Measurements from ENCODE around the gene RNF5. TPM values are rescaled to one million over a fixed set of nuclear protein-coding genes. Genes with fewer than 3 reads are reported as not detected.
A peak's percentile ranks its signal among the peaks of the same experiment; 100 is the strongest.

RNF5 gene
- total and polyA plus RNA-seq, 10 of the 15 experiments (the other 5 are each of a cell fraction or from before 2014, with no cell fraction given), result 31.4 to 114 (median 62.8) TPM

DNA sequence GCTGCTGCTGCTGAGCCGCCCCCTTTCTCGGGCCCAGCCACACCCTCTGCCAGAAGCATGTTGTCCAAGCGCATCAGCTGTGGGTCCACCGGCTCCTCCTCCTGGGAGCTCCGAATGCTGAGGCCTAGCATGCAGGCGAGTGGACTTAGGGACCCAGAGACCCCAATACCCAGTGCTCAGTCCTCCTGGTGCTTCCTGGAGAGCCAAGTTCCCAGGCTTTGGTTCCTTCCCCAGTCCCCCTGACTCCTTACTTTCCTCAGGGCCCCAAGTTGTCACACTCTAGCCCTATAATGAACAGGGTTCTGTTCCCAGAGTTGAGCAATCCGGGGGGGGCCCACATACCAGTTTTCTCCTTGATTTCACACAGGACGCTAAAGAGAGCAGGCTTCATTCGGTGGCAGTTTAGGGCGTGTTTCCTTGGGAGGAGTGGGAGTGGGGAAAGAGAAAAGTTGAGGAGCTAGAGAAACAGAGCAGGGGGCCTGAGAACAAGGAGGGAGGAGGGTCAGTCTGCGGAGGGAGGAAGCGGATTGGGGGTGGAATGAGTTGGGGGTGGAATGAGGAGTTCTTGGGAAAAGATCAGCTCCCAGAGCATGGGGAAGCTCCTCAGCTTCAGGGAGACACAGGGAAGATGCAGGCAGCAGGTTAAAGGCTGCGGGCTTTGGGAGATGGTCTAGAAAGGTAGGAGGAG, 10.3 kb downstream of the RNF5 start:
- ATAC-seq (no peak), DNase-seq (ENCODE audit: low read depth, low spot score) (no peak), FAIRE-seq (no peak)
- ChIA-PET POLR2A (interaction anchor here (0.8 to 7.0 kb wide), 4 partner anchors 9 to 80 kb away, joined by 3 to 123 read pairs (median 37); partner anchors contain the start of genes AGPAT1, ATF6B, FKBPL and RNF5), SMC1A (ENCODE audit: uncharacterized antibody, unreplicated experiment) (interaction anchor here (0.6 to 1.6 kb wide), 3 partner anchors 7 to 1136 kb away, joined by 3 to 6 read pairs (median 3); no protein-coding TSS in a partner anchor), RAD21 (ENCODE audit: unreplicated experiment) (interaction anchor here (1.6 kb wide), 1 partner anchor 10 kb away, joined by 6 read pairs; no protein-coding TSS in a partner anchor), CTCF (interaction anchor here (0.9 kb wide), 1 partner anchor 271 kb away, joined by 5 read pairs; no protein-coding TSS in a partner anchor)
- peak overlapping the region; percentile 99 for H3K9ac ChIP-seq (ENCODE audit: control insufficient read depth, insufficient read depth, low read length)
- H3K4me3 ChIP-seq, result peak overlapping the region; percentile 90
- peak overlapping the region; percentile 100 for H3K27ac ChIP-seq (ENCODE audit: control insufficient read depth, insufficient read depth)
- peaks cover 4 to 6% of the 10 kb centered on the region in 2 experiments; a peak in 3 of 4 replicates for H3K36me3 ChIP-seq (ENCODE audit: control insufficient read depth in 2 of 2, insufficient read depth in 2 of 2, low read length in 1 of 2)
- H2AFZ ChIP-seq (ENCODE audit: control insufficient read depth, low read depth, low read length), result no peak overlapping the region
- TF ChIP-seq EGR1 (IDR thresholded peaks at IDR 0.05; ENCODE audit: borderline replicate concordance in 1 of 2, low read depth in 2 of 2, low read length in 2 of 2), result no peak
- TF ChIP-seq TAF1 (IDR thresholded peaks at IDR 0.05; ENCODE audit: borderline replicate concordance, low read depth, low read length), result no peak
- TF ChIP-seq SMAD5 (IDR thresholded peaks at IDR 0.05; ENCODE audit: low read depth), result no peak
- TF ChIP-seq, protein P1, sequence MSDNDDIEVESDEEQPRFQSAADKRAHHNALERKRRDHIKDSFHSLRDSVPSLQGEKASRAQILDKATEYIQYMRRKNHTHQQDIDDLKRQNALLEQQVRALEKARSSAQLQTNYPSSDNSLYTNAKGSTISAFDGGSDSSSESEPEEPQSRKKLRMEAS (IDR thresholded peaks at IDR 0.05; ENCODE audit: low read depth, low read length), result no peak
- TF ChIP-seq MTA3 (IDR thresholded peaks at IDR 0.05; ENCODE audit: borderline replicate concordance, low read length), result no peak
- TF ChIP-seq JUNB (IDR thresholded peaks at IDR 0.05), result no peak
- intact Hi-C loops (cut with micrococcal nuclease; ENCODE audit: unreplicated experiment), result no loop called here
- in situ Hi-C loops (cut with MboI), result no loop called here
- H3K27me3 ChIP-seq (replicated peaks in 1 of 2; ENCODE audit: control insufficient read depth in 2 of 2, insufficient read depth in 2 of 2, low read length in 1 of 2), result no peaks in the 10 kb centered on the region
- WGBS (ENCODE audit: insufficient coverage, insufficient replicate concordance, low lambda C conversion rate, missing lambda C conversion rate), result 63% methylated on average over 10 of the region's 13 CpGs
- H3K4me2 ChIP-seq (ENCODE audit: control insufficient read depth, insufficient read depth), result peak overlapping the region; percentile 93
- no peaks in the 10 kb centered on the region for H4K20me1 ChIP-seq (ENCODE audit: control insufficient read depth, insufficient read depth)
- peaks cover 54% of the 10 kb centered on the region for H3K79me2 ChIP-seq (ENCODE audit: control insufficient read depth, insufficient read depth, low read length)
- H3K9me3 ChIP-seq (replicated peaks; ENCODE audit: control insufficient read depth, insufficient read depth, low read length), result no peaks in the 10 kb centered on the region
- BruUV-seq (replicated peaks), result no TSS peak
- peaks cover 26% of the 10 kb centered on the region for H3K4me1 ChIP-seq (ENCODE audit: control insufficient read depth, insufficient read depth, low read length)

All from GM12878 (cell line).